Pancreas (tissue), 10 donors: ENCODE data around the gene SFTPA2. TPM values are rescaled to one million over a fixed set of nuclear protein-coding genes. Genes with fewer than 3 reads are reported as not detected.
"Not testable (repeated sequence)": the region's sequence is repeated elsewhere in the genome, so short reads cannot be mapped to it uniquely, and the experiment has no call there.

ENCODE experiments used
- ATAC-seq, 4 donors: fragments of 200-7000 bp; cut with Tn5 transposase; one replicate each; pipeline versions ENCODE4 v1.8.0 to v1.9.1; 2020; ENCODE audit warnings: mild to moderate bottlenecking in 4 of 4, moderate library complexity in 4 of 4
- DNase-seq, 6 donors: peaks; one replicate each; pipeline ENCODE4 v3.0.0-alpha.2; 2020
- FAIRE-seq: peaks from 2 replicates; lab custom pipeline; 2012; peaks lifted over from hg19 to GRCh38; lab: Jason Lieb, UNC
- H3K27ac ChIP-seq, 4 donors: fragments of 200-600 bp; sonication (generic); 1 replicate in 3 of 4; 2 replicates in 1 of 4; pipeline versions ENCODE4 v1.5.0 to v1.8.0; 2020
- H3K27me3 ChIP-seq, 4 donors: fragments of 200-600 bp; one replicate each; pipeline ENCODE4 v1.8.0; 2021
- H3K36me3 ChIP-seq, 3 donors: fragments of 200-600 bp; sonication (generic) in 1 of 3; one replicate each; pipeline versions ENCODE4 v1.5.0 to v1.8.0; 2020 to 2021
- H3K4me1 ChIP-seq, 3 donors: fragments of 200-600 bp; one replicate each; pipeline ENCODE4 v1.8.0; 2021
- H3K4me3 ChIP-seq, 4 donors: fragments of 200-600 bp; sonication (generic) in 2 of 4; one replicate each; pipeline versions ENCODE4 v1.5.0 to v1.8.0; 2020 to 2021
- H3K9me3 ChIP-seq, 4 donors: fragments of 200-600 bp; one replicate each; pipeline ENCODE4 v1.8.0; 2021
- CTCF ChIP-seq, 4 donors: fragments of 200-600 bp; sonication (generic) in 3 of 4; IDR thresholded peaks; one replicate each; pipeline versions ENCODE4 v1.5.0 to v1.8.0; 2021; ENCODE audit warnings: antibody characterized with exemption in 4 of 4
- WGBS, 2 donors: extraction: QIAGEN DNeasy Blood & Tissue Kit; methylation state at CpG; one replicate each; pipeline ENCODE4 v1.1.7; 2013; 5-methylcytosine and 5-hydroxymethylcytosine counted together
- intact Hi-C, 3 donors: fragments of 100-400 bp; cut with DNase I; formaldehyde crosslinking; loops; one replicate each; pipeline versions ENCODE4 v1.11.1 to v1.14.2; 2022
- polyA plus RNA-seq, 2 donors: library from polyadenylated mRNA; stranded (reverse); fragments of 200-250 nt; gene quantifications; one replicate each; pipeline ENCODE4 v1.2.3, GENCODE V29; 2013
- total RNA-seq, 6 donors: library from RNA; stranded (reverse); fragmentation: NEBNext Ultra II Directional in 4 of 6; extraction: Animal tissue kit (Norgen Biotek cat#: 25700) in 4 of 6; gene quantifications; one replicate each; pipeline versions ENCODE4 v1.2.1 to v1.2.4, GENCODE V29; 2021 to 2023
- donor health status: healthy with polysubstance abuse.
- donor health status: DM: no; HTN: no; CAD: no; lungs with moderate emphysema.
- donor health status: DM: no; HTN: no; CAD: no.
- donor health status: control.
- donor health status: control.
- donor health status: Bipolar disorder and iron deficiency.
- donor health status: DM: yes; HTN: yes; CAD: no.
- donor health status: DM: no; HTN: no; CAD: no.
- donor health status: DM: no; HTN: no; CAD: no.
- donor health status: DM: yes; HTN: yes; CAD: no.

The SFTPA2 gene
- total and polyA plus RNA-seq, 8 donors, result 0.52 to 11.6 (median 1.6) TPM

DNA sequence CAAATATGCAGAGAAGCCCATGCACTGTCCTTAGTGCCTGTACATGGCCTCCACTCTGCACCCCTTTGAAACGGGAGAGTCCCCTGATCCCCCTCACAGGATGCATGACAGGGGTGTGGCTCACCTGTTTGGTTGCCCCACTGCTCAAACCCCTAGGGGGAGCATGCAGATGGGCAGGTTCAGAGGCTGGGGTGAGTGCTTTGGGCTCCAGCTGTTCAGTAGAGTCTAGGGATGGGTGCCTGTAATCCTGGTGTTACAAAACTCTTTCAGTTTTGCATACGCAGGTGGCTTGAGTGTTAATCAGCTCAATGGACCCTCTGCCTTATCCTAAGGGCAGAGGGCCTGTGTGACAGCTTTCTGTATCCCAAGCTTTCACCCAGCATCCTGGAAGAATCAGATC is 42.7 kb upstream of the SFTPA2 start:
- WGBS, 2 donors, result 57 to 63% methylated on average over 2 of the region's 2 CpGs
- no peaks in the 10 kb centered on the region for H3K27me3 ChIP-seq
- FAIRE-seq (no peak), ATAC-seq (no peak), DNase-seq (no peak)
- H3K36me3 ChIP-seq, result no peaks in the 10 kb centered on the region
- TF ChIP-seq CTCF (IDR thresholded peaks at IDR 0.05), result no peak
- peaks cover 0 to 4% (median 0%) of the 10 kb centered on the region in 4 donors for H3K9me3 ChIP-seq
- H3K4me3 ChIP-seq, result no peak overlapping the region
- intact Hi-C loops, result loop anchor here in 1 of 3 donors (10.0 kb wide), 1 partner anchor 58 kb away; no protein-coding TSS in a partner anchor
- no peaks in the 10 kb centered on the region for H3K4me1 ChIP-seq
- H3K27ac ChIP-seq, result no peak overlapping the region

DNA sequence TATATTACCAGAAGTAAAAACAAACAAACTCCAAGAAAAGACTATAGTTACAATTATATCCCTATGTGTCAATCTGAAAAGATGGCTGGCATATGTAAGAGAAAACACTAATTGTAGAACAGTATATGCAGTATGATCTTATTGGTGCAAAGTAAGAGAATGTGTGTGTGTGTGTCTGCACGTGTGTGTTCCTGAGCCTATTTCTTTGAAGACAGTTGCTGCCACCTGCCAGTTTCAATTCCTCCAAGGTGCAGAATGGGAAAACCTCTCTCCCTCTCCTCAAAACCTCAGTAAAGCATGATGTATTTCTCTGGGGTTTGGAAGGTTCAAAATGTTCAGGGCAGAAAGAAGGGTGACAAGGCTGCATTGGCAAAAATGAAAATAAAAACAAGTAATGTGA is 41.7 kb upstream of the SFTPA2 start:
- DNase-seq (no peak), FAIRE-seq (no peak), ATAC-seq (no peak)
- H3K9me3 ChIP-seq, result peaks cover 0 to 4% (median 0%) of the 10 kb centered on the region in 4 donors
- no peaks in the 10 kb centered on the region for H3K27me3 ChIP-seq
- no peak overlapping the region for H3K4me3 ChIP-seq
- no peaks in the 10 kb centered on the region for H3K4me1 ChIP-seq
- H3K36me3 ChIP-seq, result no peaks in the 10 kb centered on the region
- intact Hi-C loops, result loop anchor here in 1 of 3 donors (10.0 kb wide), 1 partner anchor 57 kb away; no protein-coding TSS in a partner anchor
- WGBS, 2 donors, result 13 to 29% methylated on average over 1 of the region's 1 CpG
- H3K27ac ChIP-seq, result no peak overlapping the region
- no peak for TF ChIP-seq CTCF (IDR thresholded peaks at IDR 0.05)

GRCh38 chr10:79599644-79600043 is 39.4 kb upstream of the SFTPA2 start:
- H3K4me1 ChIP-seq, H3K36me3 ChIP-seq, DNase-seq, H3K4me3 ChIP-seq, H3K9me3 ChIP-seq, H3K27ac ChIP-seq, ATAC-seq, FAIRE-seq, H3K27me3 ChIP-seq: not testable (repeated sequence)
- intact Hi-C loops, result loop anchor here in 1 of 3 donors (10.0 kb wide), 1 partner anchor 55 kb away; no protein-coding TSS in a partner anchor
- WGBS, 2 donors, result 70 to 73% methylated on average over 9 of the region's 9 CpGs

- FAIRE-seq (no peak), DNase-seq (no peak), ATAC-seq (no peak)
- intact Hi-C loops, result no loop called here
- H3K9me3 ChIP-seq, result peaks cover 0 to 4% (median 0%) of the 10 kb centered on the region in 4 donors
- no peak for TF ChIP-seq CTCF (IDR thresholded peaks at IDR 0.05)
- no peaks in the 10 kb centered on the region for H3K4me1 ChIP-seq
- WGBS, 2 donors, result 33 to 47% methylated on average over 3 of the region's 3 CpGs
- no peaks in the 10 kb centered on the region for H3K27me3 ChIP-seq
- H3K36me3 ChIP-seq, result no peaks in the 10 kb centered on the region
- H3K4me3 ChIP-seq, result no peak overlapping the region
- no peak overlapping the region for H3K27ac ChIP-seq
Measured at GRCh38 chr10:79595510-79595909, 35.3 kb upstream of the SFTPA2 start.

- H3K4me3 ChIP-seq, DNase-seq, H3K27me3 ChIP-seq, H3K9me3 ChIP-seq, H3K27ac ChIP-seq, intact Hi-C loops, ATAC-seq, H3K36me3 ChIP-seq, H3K4me1 ChIP-seq, FAIRE-seq: not testable (repeated sequence)
- 73 to 82% methylated on average over 3 of the region's 3 CpGs for WGBS, 2 donors
Measured at GRCh38 chr10:79594565-79594964, 34.4 kb upstream of the SFTPA2 start.

- DNase-seq (no peak), FAIRE-seq (no peak), ATAC-seq (no peak)
- intact Hi-C loops, result no loop called here
- H3K27me3 ChIP-seq, result no peaks in the 10 kb centered on the region
- no peaks in the 10 kb centered on the region for H3K4me1 ChIP-seq
- no peaks in the 10 kb centered on the region for H3K36me3 ChIP-seq
- no peak overlapping the region for H3K4me3 ChIP-seq
- 58 to 71% methylated on average over 1 of the region's 1 CpG for WGBS, 2 donors
- no peak for TF ChIP-seq CTCF (IDR thresholded peaks at IDR 0.05)
- H3K27ac ChIP-seq, result no peak overlapping the region
- H3K9me3 ChIP-seq, result peaks cover 0 to 2% (median 0%) of the 10 kb centered on the region in 4 donors
Measured at GRCh38 chr10:79593377-79593776, 33.2 kb upstream of the SFTPA2 start.
